ENCODE results near the gene ABCA2. TPM values are rescaled to one million over a fixed set of nuclear protein-coding genes. Genes with fewer than 3 reads are reported as not detected.

The ABCA2 gene
- total and polyA plus RNA-seq, 9 of the 15 experiments (the other 6 are each of a cell fraction or from before 2014, with no cell fraction given): 0.69 to 16.3 (median 6.1) TPM; not detected in 2

GRCh38 chr9:137049544-137050449 lies 21.8 kb upstream of the ABCA2 start (continued):
- no peak for TF ChIP-seq ZNF324 (CRISPR knock-in tag; IDR thresholded peaks at IDR 0.05)
- no peak for TF ChIP-seq ZNF232 (CRISPR knock-in tag; IDR thresholded peaks at IDR 0.05)
- TF ChIP-seq MBD2 (IDR thresholded peaks at IDR 0.05; ENCODE audit: borderline replicate concordance, low read depth): no peak
- TF ChIP-seq TCF3 (CRISPR knock-in tag; IDR thresholded peaks at IDR 0.05): no peak
- TF ChIP-seq ESRRA (IDR thresholded peaks at IDR 0.05; ENCODE audit: borderline replicate concordance, low read depth): no peak
- TF ChIP-seq SUPT5H (IDR thresholded peaks at IDR 0.05): no peak
- TF ChIP-seq ZNF511 (CRISPR knock-in tag; IDR thresholded peaks at IDR 0.05): no peak
- no peak for TF ChIP-seq KHSRP (IDR thresholded peaks at IDR 0.05)
- TF ChIP-seq MCM7 (IDR thresholded peaks at IDR 0.05): no peak
- TF ChIP-seq CTCFL (IDR thresholded peaks at IDR 0.05; ENCODE audit: borderline replicate concordance, insufficient read depth, low read depth, low read length, poor library complexity, severe bottlenecking): peak; percentile 81
- no peak; the same call in 1 of the 2 replicates for TF ChIP-seq SAFB (IDR thresholded peaks at IDR 0.05; ENCODE audit: borderline replicate concordance, low read depth, low read length)
- TF ChIP-seq GABPB2 (CRISPR knock-in tag; conservative IDR thresholded peaks at IDR 0.05): no peak
- TF ChIP-seq CTCF (IDR thresholded peaks at IDR 0.05 in 2 of 3, conservative IDR thresholded peaks at IDR 0.05 in 1 of 3; ENCODE audit: insufficient read depth in 2 of 3, low read depth in 1 of 3, low read length in 3 of 3): peak; percentile 83 to 85 (median 83)
- no peak for TF ChIP-seq PML (IDR thresholded peaks at IDR 0.05; ENCODE audit: low read length)
- no peak for TF ChIP-seq CBX5 (IDR thresholded peaks at IDR 0.05; ENCODE audit: borderline replicate concordance, low read depth)
- no peak for TF ChIP-seq NFXL1 (CRISPR knock-in tag; IDR thresholded peaks at IDR 0.05)
- no peak for TF ChIP-seq NELFE (IDR thresholded peaks at IDR 0.05; ENCODE audit: insufficient read depth, insufficient read length)
- TF ChIP-seq EGR1 (conservative IDR thresholded peaks at IDR 0.05): 0 out of 2 replicates have a peak, but pooled peaks have one; percentile 6
- TF ChIP-seq ATF4 (CRISPR knock-in tag; IDR thresholded peaks at IDR 0.05): no peak
- no peak for TF ChIP-seq RNF219 (CRISPR knock-in tag; IDR thresholded peaks at IDR 0.05)
- no peak for TF ChIP-seq SRSF7 (optimal IDR thresholded peaks at IDR 0.05; ENCODE audit: low read depth, low read length)
